GM12874 (cell line): Measurements from ENCODE around the gene HNRNPM.

Experiments
- CTCF ChIP-seq: IDR thresholded peaks from 2 replicates; pipeline ENCODE4 v1.5.1; 2011; ENCODE audit warnings: low read depth, mild to moderate bottlenecking, control low read depth, low read length, moderate library complexity; ENCODE audit not compliant: insufficient read depth

Gene HNRNPM

GRCh38 chr19:8490395-8490760 lies 45.6 kb downstream of the HNRNPM start:
- TF ChIP-seq CTCF, result no peak

- TF ChIP-seq CTCF, result no peak
Observed at GRCh38 chr19:8490873-8491272, 46.1 kb downstream of the HNRNPM start.

- TF ChIP-seq CTCF, result no peak
Observed at GRCh38 chr19:8491574-8491973, 46.8 kb downstream of the HNRNPM start.

GRCh38 chr19:8494158-8494557 lies 49.4 kb downstream of the HNRNPM start:
- TF ChIP-seq CTCF, result no peak

- no peak for TF ChIP-seq CTCF
Observed at GRCh38 chr19:8498295-8498694, 53.5 kb downstream of the HNRNPM start.

GRCh38 chr19:8499048-8499833 lies 54.5 kb downstream of the HNRNPM start:
- TF ChIP-seq CTCF, result no peak

GRCh38 chr19:8500158-8500557 lies 55.4 kb downstream of the HNRNPM start:
- no peak for TF ChIP-seq CTCF
